MCF 10A (cell line): ENCODE measurements around the gene FAS. TPM values are rescaled to one million over a fixed set of nuclear protein-coding genes. Genes with fewer than 3 reads are reported as not detected.

Experiments used
- BruUV-seq: library from RNA; stranded (reverse); fragments of 400-500 nt; replicated peaks from 2 replicates; lab custom pipeline; 2021; lab: Mats Ljungman, UMichigan
- CTCF ChIA-PET: fragments of 300-600 bp; sonication (Branson Sonifier 250); formaldehyde crosslinking; extraction: SDS; loops from one replicate; lab custom pipeline; 2021; ENCODE audit warnings: antibody characterized with exemption, inconsistent platforms; lab: Yijun Ruan, JAX
- POLR2A ChIA-PET: fragments of 300-600, 350-650 bp; sonication (Branson Sonifier 250); formaldehyde crosslinking; extraction: SDS; loops from one replicate; lab custom pipeline; 2020; ENCODE audit warnings: antibody characterized with exemption, inconsistent platforms; lab: Yijun Ruan, JAX
- DNase-seq: peaks from one replicate; pipeline ENCODE4 v3.0.0-alpha.2; 2018; ENCODE audit not compliant: unreplicated experiment
- H3K27ac Mint-ChIP-seq: one replicate; pipeline ENCODE4 v1.8.0; 2022; ENCODE audit warnings: mild to moderate bottlenecking, low read depth, mixed read lengths; ENCODE audit not compliant: unreplicated experiment
- H3K27me3 Mint-ChIP-seq: one replicate; pipeline ENCODE4 v1.8.0; 2022; ENCODE audit warnings: mixed read lengths; ENCODE audit not compliant: insufficient read depth, unreplicated experiment
- H3K36me3 Mint-ChIP-seq: one replicate; pipeline ENCODE4 v1.8.0; 2022; ENCODE audit warnings: mild to moderate bottlenecking, moderate library complexity, mixed read lengths; ENCODE audit not compliant: insufficient read depth, unreplicated experiment
- H3K4me1 Mint-ChIP-seq: one replicate; pipeline ENCODE4 v1.8.0; 2022; ENCODE audit warnings: mixed read lengths; ENCODE audit not compliant: insufficient read depth, unreplicated experiment
- H3K4me3 Mint-ChIP-seq: one replicate; pipeline ENCODE4 v1.8.0; 2022; ENCODE audit warnings: mild to moderate bottlenecking, moderate library complexity, mixed read lengths; ENCODE audit not compliant: unreplicated experiment
- H3K9me3 Mint-ChIP-seq: one replicate; pipeline ENCODE4 v1.8.0; 2022; ENCODE audit warnings: mixed read lengths; ENCODE audit not compliant: unreplicated experiment
- intact Hi-C: fragments of 100-400 bp; cut with micrococcal nuclease; formaldehyde crosslinking; loops from 2 replicates; pipeline ENCODE4 v1.14.1; 2022
- total RNA-seq: library from RNA; stranded (reverse); gene quantifications from 2 replicates; pipeline ENCODE4 v1.2.3, GENCODE V29; 2022
- TF ChIP-seq, protein P1 (sequence below): fragments of 200-600 bp; IDR thresholded peaks from one replicate; pipeline ENCODE4 v1.8.0; 2022; ENCODE audit warnings: antibody characterized with exemption, mild to moderate bottlenecking; ENCODE audit not compliant: unreplicated experiment

Gene FAS
- total RNA-seq, 1 experiment from 2014 or later, result 60.2 TPM

GRCh38 chr10:88974012-88974411 lies 16.6 kb upstream of the FAS start:
- intact Hi-C loops, result no loop called here
- H3K4me1 Mint-ChIP-seq, result peaks cover 14% of the 10 kb centered on the region
- POLR2A ChIA-PET, result interaction anchor here (1.0 to 6.3 kb wide), 5 partner anchors 9 to 25 kb away, joined by 3 to 72 read pairs (median 5); partner anchors contain the start of gene FAS
- no peaks in the 10 kb centered on the region for H3K9me3 Mint-ChIP-seq
- peaks cover 6% of the 10 kb centered on the region for H3K36me3 Mint-ChIP-seq
- BruUV-seq, result no TSS peak
- no peak for DNase-seq
- CTCF ChIA-PET, result interaction anchor here (0.5 to 2.5 kb wide), 3 partner anchors 13 to 40 kb away, joined by 3 to 20 read pairs (median 5); no protein-coding TSS in a partner anchor
- TF ChIP-seq, protein P1, sequence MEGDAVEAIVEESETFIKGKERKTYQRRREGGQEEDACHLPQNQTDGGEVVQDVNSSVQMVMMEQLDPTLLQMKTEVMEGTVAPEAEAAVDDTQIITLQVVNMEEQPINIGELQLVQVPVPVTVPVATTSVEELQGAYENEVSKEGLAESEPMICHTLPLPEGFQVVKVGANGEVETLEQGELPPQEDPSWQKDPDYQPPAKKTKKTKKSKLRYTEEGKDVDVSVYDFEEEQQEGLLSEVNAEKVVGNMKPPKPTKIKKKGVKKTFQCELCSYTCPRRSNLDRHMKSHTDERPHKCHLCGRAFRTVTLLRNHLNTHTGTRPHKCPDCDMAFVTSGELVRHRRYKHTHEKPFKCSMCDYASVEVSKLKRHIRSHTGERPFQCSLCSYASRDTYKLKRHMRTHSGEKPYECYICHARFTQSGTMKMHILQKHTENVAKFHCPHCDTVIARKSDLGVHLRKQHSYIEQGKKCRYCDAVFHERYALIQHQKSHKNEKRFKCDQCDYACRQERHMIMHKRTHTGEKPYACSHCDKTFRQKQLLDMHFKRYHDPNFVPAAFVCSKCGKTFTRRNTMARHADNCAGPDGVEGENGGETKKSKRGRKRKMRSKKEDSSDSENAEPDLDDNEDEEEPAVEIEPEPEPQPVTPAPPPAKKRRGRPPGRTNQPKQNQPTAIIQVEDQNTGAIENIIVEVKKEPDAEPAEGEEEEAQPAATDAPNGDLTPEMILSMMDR, result no peak
- no peaks in the 10 kb centered on the region for H3K27me3 Mint-ChIP-seq
- no peak overlapping the region for H3K4me3 Mint-ChIP-seq
- H3K27ac Mint-ChIP-seq, result no peak overlapping the region

- intact Hi-C loops, result no loop called here
- ChIA-PET POLR2A (interaction anchor here (0.5 to 6.3 kb wide), 15 partner anchors 10 to 470 kb away, joined by 3 to 72 read pairs (median 4); partner anchors contain the start of genes FAS, LIPA and STAMBPL1), CTCF (interaction anchor here (0.5 to 2.5 kb wide), 9 partner anchors 13 to 244 kb away, joined by 3 to 20 read pairs (median 4); no protein-coding TSS in a partner anchor)
- Mint-ChIP-seq H3K27me3 (no peaks in the 10 kb centered on the region), H3K4me3 (peak overlapping the region; percentile 93), H3K36me3 (peaks cover 6% of the 10 kb centered on the region), H3K9me3 (no peaks in the 10 kb centered on the region), H3K4me1 (peaks cover 15% of the 10 kb centered on the region), H3K27ac (peak overlapping the region; percentile 100)
- TF ChIP-seq, protein P1, result no peak
- BruUV-seq, result no TSS peak
- DNase-seq, result peak; percentile 38
Observed at GRCh38 chr10:88974446-88975376, 15.9 kb upstream of the FAS start.

DNA sequence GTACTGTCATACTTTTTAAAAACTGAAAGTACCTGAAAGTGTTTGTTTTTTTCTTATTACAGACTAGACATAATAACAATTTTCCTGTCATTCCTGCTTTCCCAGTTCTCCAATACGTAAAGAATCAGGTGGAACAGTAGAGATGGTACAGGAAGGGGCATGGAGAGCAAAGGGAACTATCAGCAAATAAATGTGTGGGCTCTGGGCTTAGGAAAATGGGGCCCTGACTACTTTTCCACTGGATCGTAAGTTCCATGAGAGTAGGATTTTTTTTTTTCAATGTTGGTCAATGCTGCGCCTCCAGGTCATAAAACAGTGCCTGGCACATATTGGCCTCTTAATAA lies 15.2 kb upstream of the FAS start:
- Mint-ChIP-seq H3K4me3 (peak overlapping the region; percentile 93), H3K9me3 (no peaks in the 10 kb centered on the region), H3K4me1 (peaks cover 14% of the 10 kb centered on the region), H3K27me3 (no peaks in the 10 kb centered on the region), H3K27ac (peak overlapping the region; percentile 100), H3K36me3 (peaks cover 6% of the 10 kb centered on the region)
- TF ChIP-seq, protein P1, result no peak
- ChIA-PET CTCF (interaction anchor here (0.7 to 2.5 kb wide), 11 partner anchors 12 to 243 kb away, joined by 3 to 20 read pairs (median 4); no protein-coding TSS in a partner anchor), POLR2A (interaction anchor here (0.5 to 6.3 kb wide), 14 partner anchors 11 to 470 kb away, joined by 3 to 72 read pairs (median 4); partner anchors contain the start of genes FAS, LIPA and STAMBPL1)
- BruUV-seq, result no TSS peak
- DNase-seq, result no peak
- intact Hi-C loops, result no loop called here

- CTCF ChIA-PET, result interaction anchor here (0.6 to 3.4 kb wide), 10 partner anchors 9 to 1376 kb away, joined by 3 to 33 read pairs (median 5); partner anchors contain the start of gene FAS
- Mint-ChIP-seq H3K27ac (no peak overlapping the region), H3K4me3 (no peak overlapping the region), H3K27me3 (no peaks in the 10 kb centered on the region), H3K4me1 (peaks cover 14% of the 10 kb centered on the region), H3K36me3 (peaks cover 6% of the 10 kb centered on the region), H3K9me3 (no peaks in the 10 kb centered on the region)
- TF ChIP-seq, protein P1, result no peak
- no peak for DNase-seq
- BruUV-seq, result no TSS peak
- POLR2A ChIA-PET, result interaction anchor here (0.9 to 1.8 kb wide), 5 partner anchors 9 to 96 kb away, joined by 3 to 10 read pairs (median 3); partner anchors contain the start of gene FAS
- intact Hi-C loops, result no loop called here
Observed at GRCh38 chr10:88978463-88978862, 12.1 kb upstream of the FAS start.
